Ishikawa (cell line): ENCODE results near the gene SLC26A11.

Experiments
- CEBPB ChIP-seq: IDR thresholded peaks from 2 replicates; pipeline ENCODE4 v1.6.1; 2012
- CREB1 ChIP-seq: IDR thresholded peaks from 2 replicates; pipeline ENCODE4 v1.6.1; 2012; ENCODE audit warnings: low read depth
- EGR1 ChIP-seq: IDR thresholded peaks from 2 replicates; pipeline ENCODE4 v1.6.1; 2012
- EP300 ChIP-seq: IDR thresholded peaks from 2 replicates; pipeline ENCODE4 v1.6.1; 2012; ENCODE audit warnings: borderline replicate concordance
- FOXM1 ChIP-seq: IDR thresholded peaks from 2 replicates; pipeline ENCODE4 v1.6.1; 2012; ENCODE audit warnings: low read depth, borderline replicate concordance
- MAX ChIP-seq: IDR thresholded peaks from 2 replicates; pipeline ENCODE4 v1.6.1; 2012
- NFIC ChIP-seq: IDR thresholded peaks from 2 replicates; pipeline ENCODE4 v1.6.1; 2012
- RAD21 ChIP-seq: IDR thresholded peaks from 2 replicates; pipeline ENCODE4 v1.6.1; 2012; ENCODE audit warnings: low read depth
- TAF1 ChIP-seq: IDR thresholded peaks from 2 replicates; pipeline ENCODE4 v1.6.1; 2012; ENCODE audit warnings: low read depth, mild to moderate bottlenecking
- TCF12 ChIP-seq: IDR thresholded peaks from 2 replicates; pipeline ENCODE4 v1.6.1; 2012; ENCODE audit warnings: low read depth
- TEAD4 ChIP-seq: IDR thresholded peaks from 2 replicates; pipeline ENCODE4 v1.6.1; 2012
- YY1 ChIP-seq: IDR thresholded peaks from 2 replicates; pipeline ENCODE4 v1.6.1; 2012; ENCODE audit warnings: low read depth
- ZBTB7A ChIP-seq: IDR thresholded peaks from 2 replicates; pipeline ENCODE4 v1.6.1; 2012; ENCODE audit warnings: low read depth
- TF ChIP-seq, protein P1 (sequence below): IDR thresholded peaks from 2 replicates; pipeline ENCODE4 v1.6.1; 2012; ENCODE audit warnings: low read depth, mild to moderate bottlenecking
- TF ChIP-seq, protein P2 (sequence below): IDR thresholded peaks from 2 replicates; pipeline ENCODE4 v1.6.1; 2012

SLC26A11 gene

DNA sequence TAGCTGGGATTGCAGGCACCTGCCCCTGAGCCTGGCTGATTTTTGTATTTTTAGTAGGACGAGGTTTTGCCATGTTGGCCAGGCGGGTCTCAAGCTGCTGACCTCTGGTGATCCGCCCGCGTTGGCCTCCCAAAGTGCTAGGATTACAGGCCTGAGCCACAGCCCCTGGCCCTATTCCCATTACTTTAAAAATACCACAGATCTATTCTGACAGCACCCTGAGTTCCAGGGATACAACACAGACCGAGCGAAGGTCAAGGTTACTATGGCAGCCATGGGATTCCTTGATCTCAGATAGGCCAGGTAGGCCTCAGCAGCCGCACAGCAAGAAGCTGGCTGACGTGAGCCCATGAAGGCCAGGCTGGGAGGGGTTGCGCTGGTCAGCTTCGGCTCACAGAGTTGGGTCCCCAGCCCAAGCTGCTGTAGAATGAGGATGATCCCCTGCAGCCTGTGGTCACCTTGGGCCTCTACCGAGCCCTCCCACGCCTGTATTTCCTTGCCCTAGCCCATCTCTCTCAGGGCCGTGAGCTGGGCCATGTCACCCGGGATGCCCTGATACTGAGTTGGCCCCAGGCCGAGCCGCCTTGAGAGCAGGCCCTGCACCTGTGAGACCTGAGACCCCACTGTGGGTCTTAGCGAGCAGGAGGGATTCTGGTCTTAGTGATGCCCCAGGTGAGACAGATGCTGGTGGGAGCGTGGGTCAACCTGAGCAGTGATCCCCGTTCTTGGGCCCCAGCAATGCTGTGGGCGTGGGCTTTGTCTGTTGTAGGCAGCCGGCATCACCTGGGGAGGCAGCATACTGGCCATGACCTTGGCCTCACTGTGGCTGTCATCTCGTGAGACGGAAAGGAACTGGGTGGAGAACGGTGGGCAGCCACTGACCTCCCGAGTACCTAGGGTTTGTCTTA, 23.6 kb downstream of the SLC26A11 start:
- TF ChIP-seq ZBTB7A (no peak), NFIC (no peak), EP300 (no peak), CEBPB (no peak), CREB1 (no peak), MAX (no peak)
- TF ChIP-seq, protein P1, sequence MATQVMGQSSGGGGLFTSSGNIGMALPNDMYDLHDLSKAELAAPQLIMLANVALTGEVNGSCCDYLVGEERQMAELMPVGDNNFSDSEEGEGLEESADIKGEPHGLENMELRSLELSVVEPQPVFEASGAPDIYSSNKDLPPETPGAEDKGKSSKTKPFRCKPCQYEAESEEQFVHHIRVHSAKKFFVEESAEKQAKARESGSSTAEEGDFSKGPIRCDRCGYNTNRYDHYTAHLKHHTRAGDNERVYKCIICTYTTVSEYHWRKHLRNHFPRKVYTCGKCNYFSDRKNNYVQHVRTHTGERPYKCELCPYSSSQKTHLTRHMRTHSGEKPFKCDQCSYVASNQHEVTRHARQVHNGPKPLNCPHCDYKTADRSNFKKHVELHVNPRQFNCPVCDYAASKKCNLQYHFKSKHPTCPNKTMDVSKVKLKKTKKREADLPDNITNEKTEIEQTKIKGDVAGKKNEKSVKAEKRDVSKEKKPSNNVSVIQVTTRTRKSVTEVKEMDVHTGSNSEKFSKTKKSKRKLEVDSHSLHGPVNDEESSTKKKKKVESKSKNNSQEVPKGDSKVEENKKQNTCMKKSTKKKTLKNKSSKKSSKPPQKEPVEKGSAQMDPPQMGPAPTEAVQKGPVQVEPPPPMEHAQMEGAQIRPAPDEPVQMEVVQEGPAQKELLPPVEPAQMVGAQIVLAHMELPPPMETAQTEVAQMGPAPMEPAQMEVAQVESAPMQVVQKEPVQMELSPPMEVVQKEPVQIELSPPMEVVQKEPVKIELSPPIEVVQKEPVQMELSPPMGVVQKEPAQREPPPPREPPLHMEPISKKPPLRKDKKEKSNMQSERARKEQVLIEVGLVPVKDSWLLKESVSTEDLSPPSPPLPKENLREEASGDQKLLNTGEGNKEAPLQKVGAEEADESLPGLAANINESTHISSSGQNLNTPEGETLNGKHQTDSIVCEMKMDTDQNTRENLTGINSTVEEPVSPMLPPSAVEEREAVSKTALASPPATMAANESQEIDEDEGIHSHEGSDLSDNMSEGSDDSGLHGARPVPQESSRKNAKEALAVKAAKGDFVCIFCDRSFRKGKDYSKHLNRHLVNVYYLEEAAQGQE, result no peak

GRCh38 chr17:80244871-80245509, 24.8 kb downstream of the SLC26A11 start:
- TF ChIP-seq TCF12, result no peak
- TF ChIP-seq NFIC, result no peak
- TF ChIP-seq TEAD4, result no peak
- no peak for TF ChIP-seq CEBPB
- TF ChIP-seq MAX, result no peak
- no peak for TF ChIP-seq YY1
- no peak for TF ChIP-seq FOXM1
- no peak for TF ChIP-seq EP300
- no peak for TF ChIP-seq CREB1
- no peak for TF ChIP-seq RAD21
- TF ChIP-seq EGR1, result no peak
- TF ChIP-seq, protein P2, sequence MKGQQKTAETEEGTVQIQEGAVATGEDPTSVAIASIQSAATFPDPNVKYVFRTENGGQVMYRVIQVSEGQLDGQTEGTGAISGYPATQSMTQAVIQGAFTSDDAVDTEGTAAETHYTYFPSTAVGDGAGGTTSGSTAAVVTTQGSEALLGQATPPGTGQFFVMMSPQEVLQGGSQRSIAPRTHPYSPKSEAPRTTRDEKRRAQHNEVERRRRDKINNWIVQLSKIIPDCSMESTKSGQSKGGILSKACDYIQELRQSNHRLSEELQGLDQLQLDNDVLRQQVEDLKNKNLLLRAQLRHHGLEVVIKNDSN, result no peak
- no peak for TF ChIP-seq ZBTB7A

GRCh38 chr17:80245566-80246265, 25.5 kb downstream of the SLC26A11 start:
- no peak for TF ChIP-seq MAX
- TF ChIP-seq RAD21, result no peak
- TF ChIP-seq, protein P1, result no peak
- TF ChIP-seq CREB1, result no peak

DNA sequence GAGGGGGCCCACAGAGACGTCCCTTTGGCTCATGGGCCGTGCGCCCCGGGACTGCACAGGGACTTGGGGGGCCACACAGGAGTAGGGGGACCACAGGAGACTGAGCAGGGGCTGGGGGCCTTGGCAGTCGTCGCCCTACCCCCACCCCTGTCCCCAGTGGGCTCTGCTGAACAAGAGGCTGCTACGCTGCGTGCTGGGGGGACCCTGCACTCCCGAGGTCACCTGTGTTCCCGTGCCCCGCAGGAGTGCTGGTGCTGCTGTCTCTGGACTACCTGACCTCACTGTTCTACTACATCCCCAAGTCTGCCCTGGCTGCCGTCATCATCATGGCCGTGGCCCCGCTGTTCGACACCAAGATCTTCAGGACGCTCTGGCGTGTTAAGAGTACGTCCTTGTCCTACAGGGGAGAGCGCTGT, 26.0 kb downstream of the SLC26A11 start:
- TF ChIP-seq TEAD4 (no peak), RAD21 (no peak), ZBTB7A (no peak), NFIC (no peak), CREB1 (no peak), YY1 (no peak), MAX (no peak), EGR1 (no peak), FOXM1 (no peak)

DNA sequence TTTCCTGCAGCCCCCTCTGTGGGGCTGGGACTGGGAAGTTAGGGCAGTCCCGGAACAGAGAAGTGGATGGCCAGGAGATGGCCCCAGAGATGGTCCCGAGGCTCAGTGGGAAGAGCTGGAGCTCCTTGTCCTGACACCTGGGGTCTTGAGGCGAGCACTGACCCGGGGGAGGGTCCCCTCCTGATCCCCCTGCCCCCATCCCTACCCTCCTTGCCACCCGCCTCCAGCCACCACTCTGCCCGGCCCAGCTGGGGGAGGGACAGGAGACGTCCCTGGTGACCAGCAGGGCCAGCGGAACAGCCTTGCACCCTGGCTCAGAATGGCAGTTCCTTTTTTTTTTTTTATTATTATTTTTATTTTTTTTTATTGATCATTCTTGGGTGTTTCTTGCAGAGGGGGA, 26.5 kb downstream of the SLC26A11 start:
- TF ChIP-seq MAX (no peak), YY1 (no peak), RAD21 (no peak), FOXM1 (no peak), TAF1 (no peak), CEBPB (no peak), EP300 (no peak), NFIC (no peak), EGR1 (no peak), TCF12 (no peak), CREB1 (no peak), TEAD4 (no peak), ZBTB7A (no peak)
- TF ChIP-seq, protein P2, result no peak
- TF ChIP-seq, protein P1, result no peak
